K562 (cell line): ENCODE measurements around the gene DNAH1. TPM values are rescaled to one million over a fixed set of nuclear protein-coding genes. Genes with fewer than 3 reads are reported as not detected.

Experiments used
- ASH1L ChIP-seq: fragments of 450-650 bp; IDR thresholded peaks from 2 replicates; pipeline ENCODE4 v1.6.1; 2018; ENCODE audit warnings: borderline replicate concordance, mild to moderate bottlenecking, low read depth; ENCODE audit not compliant: partially characterized antibody
- BCOR ChIP-seq: fragments of 450-650 bp; IDR thresholded peaks from 2 replicates; pipeline ENCODE4 v1.6.1; 2016
- CREM ChIP-seq: IDR thresholded peaks from 2 replicates; pipeline ENCODE4 v1.6.1; 2014; ENCODE audit warnings: antibody characterized with exemption, low read depth
- ESRRA ChIP-seq: fragments of 450-650 bp; IDR thresholded peaks from 2 replicates; pipeline ENCODE4 v1.6.1; 2014; ENCODE audit warnings: low read depth, mild to moderate bottlenecking, moderate library complexity, borderline replicate concordance
- GATAD2B ChIP-seq: fragments of 450-650 bp; IDR thresholded peaks from 2 replicates; pipeline ENCODE4 v1.6.1; 2017; ENCODE audit warnings: mild to moderate bottlenecking, borderline replicate concordance
- IFI16 ChIP-seq: fragments of 250-450 bp; sonication (Bioruptor Pico); IDR thresholded peaks from 2 replicates; pipeline ENCODE4 v2.1.2; 2022; ENCODE audit warnings: mild to moderate bottlenecking, inconsistent platforms
- L3MBTL2 ChIP-seq: fragments of 450-650 bp; IDR thresholded peaks from 2 replicates; pipeline ENCODE4 v1.6.1; 2016; ENCODE audit warnings: mild to moderate bottlenecking, moderate library complexity
- MIER1 ChIP-seq: fragments of 450-650 bp; IDR thresholded peaks from 2 replicates; pipeline ENCODE4 v1.6.1; 2016; ENCODE audit warnings: antibody characterized with exemption, mild to moderate bottlenecking, low read depth
- POLR2AphosphoS5 ChIP-seq: IDR thresholded peaks from 2 replicates; pipeline ENCODE4 v1.6.1; 2011; ENCODE audit warnings: mild to moderate bottlenecking, low read depth, low read length, moderate library complexity; ENCODE audit not compliant: control insufficient read depth, insufficient read depth
- RBM22 ChIP-seq: fragments of 200-400 bp; formaldehyde crosslinking; IDR thresholded peaks from 2 replicates; pipeline ENCODE4 v1.6.1; 2018; ENCODE audit warnings: low read length, low read depth; ENCODE audit not compliant: poor library complexity, severe bottlenecking
- SETDB1 ChIP-seq: IDR thresholded peaks from one replicate; pipeline ENCODE4 v1.6.1; 2012; ENCODE audit warnings: low read length, control low read depth, inconsistent platforms
- SMARCA4 ChIP-seq: fragments of 450-650 bp; IDR thresholded peaks from 2 replicates; pipeline ENCODE4 v1.6.1; 2016
- STAG1 ChIP-seq: sonication (generic); formaldehyde crosslinking; IDR thresholded peaks from 2 replicates; pipeline ENCODE4 v1.5.0; 2020; ENCODE audit warnings: missing genetic modification reagents, borderline replicate concordance
- ZC3H4 ChIP-seq: sonication (generic); formaldehyde crosslinking; IDR thresholded peaks from 2 replicates; pipeline ENCODE4 v1.9.0; 2021; ENCODE audit warnings: missing genetic modification reagents, borderline replicate concordance
- ZNF584 ChIP-seq: fragments of 200-800 bp; sonication (Bioruptor generic); IDR thresholded peaks from 2 replicates; pipeline ENCODE4 v1.6.1; 2016; ENCODE audit warnings: low read depth, mild to moderate bottlenecking, missing genetic modification characterization, missing compliant biosample characterization
- polyA plus RNA-seq, 8 experiments: library from polyadenylated mRNA; depleted of rRNA in 4 of 8; stranded (reverse) in 5 of 8; unstranded in 3 of 8; fragments of >200 nt; fragmentation: Nextera tagmentation in 2 of 8; fragmentation: Illumina TruSeq in 1 of 8; extraction: Ambion mirVana in 2 of 8; extraction: Trizol in 1 of 8; gene quantifications; 2 replicates each; pipeline versions ENCODE4 v1.2.1 to v1.2.3, GENCODE V29; 2011 to 2014; ENCODE audit warnings: inconsistent platforms in 1 of 8, missing spikeins in 1 of 8
- total RNA-seq, 7 experiments: library from RNA; depleted of rRNA in 6 of 7; stranded (reverse); fragments of >200 nt in 6 of 7; fragmentation: Illumina TruSeq in 2 of 7; extraction: Trizol in 2 of 7; gene quantifications; 2 replicates each; pipeline versions ENCODE4 v1.2.1 to v1.2.3, GENCODE V29; 2011 to 2021; ENCODE audit warnings: low replicate concordance in 1 of 7
- TF ChIP-seq, protein P1 (sequence below): sonication (generic); formaldehyde crosslinking; IDR thresholded peaks from 2 replicates; pipeline ENCODE4 v1.8.0; 2022; ENCODE audit warnings: mild to moderate bottlenecking, missing genetic modification reagents
- TF ChIP-seq, protein P2 (sequence below): fragments of 450-650 bp; formaldehyde crosslinking; IDR thresholded peaks from 2 replicates; pipeline ENCODE4 v1.4.0; 2020; ENCODE audit warnings: mild to moderate bottlenecking, moderate library complexity
- TF ChIP-seq, protein P3 (sequence below): sonication (generic); formaldehyde crosslinking; IDR thresholded peaks from 2 replicates; pipeline ENCODE4 v1.8.0; 2023; ENCODE audit warnings: mild to moderate bottlenecking, missing genetic modification reagents
- TF ChIP-seq, protein P4 (sequence below), 2 experiments: fragments of 150-350 bp in 1 of 2; IDR thresholded peaks; 2 replicates each; pipeline ENCODE4 v1.6.1; 2012 to 2016; ENCODE audit warnings: low read depth in 2 of 2, low read length in 2 of 2, mild to moderate bottlenecking in 1 of 2, moderate library complexity in 1 of 2

Gene DNAH1
- total and polyA plus RNA-seq, 9 of the 15 experiments (the other 6 are each of a cell fraction or from before 2014, with no cell fraction given): 0.04 to 0.84 (median 0.50) TPM

DNA sequence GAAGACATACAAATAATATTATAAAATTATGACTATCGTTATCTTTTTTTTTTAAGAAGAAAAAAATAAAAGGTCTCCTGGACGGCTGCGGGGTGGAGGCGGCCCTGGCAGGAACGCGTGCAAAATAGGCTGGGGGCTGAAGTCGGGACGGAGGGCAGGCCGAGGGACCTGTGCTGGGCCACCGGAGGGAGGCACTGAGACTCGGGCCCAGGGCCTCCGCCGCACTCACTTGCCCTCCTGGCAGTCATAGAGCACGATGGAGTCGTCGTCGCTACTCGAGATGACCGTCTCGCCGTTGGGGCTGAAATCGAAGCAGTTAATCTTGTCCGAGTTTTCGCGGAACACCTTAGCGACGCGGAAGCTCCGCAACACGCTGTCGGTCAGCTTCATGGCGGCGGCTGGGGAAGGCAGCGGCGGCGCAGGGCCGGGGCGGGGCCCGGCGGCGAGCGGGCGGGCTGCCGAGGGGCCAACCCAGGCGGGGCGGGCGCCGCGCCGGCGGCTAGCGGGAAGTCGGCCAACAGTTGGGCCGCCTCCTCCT is 38.1 kb upstream of the DNAH1 start (continued):
- TF ChIP-seq SMARCA4: no peak
- TF ChIP-seq ZNF584: no peak
- TF ChIP-seq IFI16 (CRISPR knock-in tag): no peak
- peak; percentile 16; the same call in 1 of the 2 replicates for TF ChIP-seq L3MBTL2
- TF ChIP-seq, protein P1, sequence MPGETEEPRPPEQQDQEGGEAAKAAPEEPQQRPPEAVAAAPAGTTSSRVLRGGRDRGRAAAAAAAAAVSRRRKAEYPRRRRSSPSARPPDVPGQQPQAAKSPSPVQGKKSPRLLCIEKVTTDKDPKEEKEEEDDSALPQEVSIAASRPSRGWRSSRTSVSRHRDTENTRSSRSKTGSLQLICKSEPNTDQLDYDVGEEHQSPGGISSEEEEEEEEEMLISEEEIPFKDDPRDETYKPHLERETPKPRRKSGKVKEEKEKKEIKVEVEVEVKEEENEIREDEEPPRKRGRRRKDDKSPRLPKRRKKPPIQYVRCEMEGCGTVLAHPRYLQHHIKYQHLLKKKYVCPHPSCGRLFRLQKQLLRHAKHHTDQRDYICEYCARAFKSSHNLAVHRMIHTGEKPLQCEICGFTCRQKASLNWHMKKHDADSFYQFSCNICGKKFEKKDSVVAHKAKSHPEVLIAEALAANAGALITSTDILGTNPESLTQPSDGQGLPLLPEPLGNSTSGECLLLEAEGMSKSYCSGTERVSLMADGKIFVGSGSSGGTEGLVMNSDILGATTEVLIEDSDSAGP: no peak
- TF ChIP-seq, protein P2, sequence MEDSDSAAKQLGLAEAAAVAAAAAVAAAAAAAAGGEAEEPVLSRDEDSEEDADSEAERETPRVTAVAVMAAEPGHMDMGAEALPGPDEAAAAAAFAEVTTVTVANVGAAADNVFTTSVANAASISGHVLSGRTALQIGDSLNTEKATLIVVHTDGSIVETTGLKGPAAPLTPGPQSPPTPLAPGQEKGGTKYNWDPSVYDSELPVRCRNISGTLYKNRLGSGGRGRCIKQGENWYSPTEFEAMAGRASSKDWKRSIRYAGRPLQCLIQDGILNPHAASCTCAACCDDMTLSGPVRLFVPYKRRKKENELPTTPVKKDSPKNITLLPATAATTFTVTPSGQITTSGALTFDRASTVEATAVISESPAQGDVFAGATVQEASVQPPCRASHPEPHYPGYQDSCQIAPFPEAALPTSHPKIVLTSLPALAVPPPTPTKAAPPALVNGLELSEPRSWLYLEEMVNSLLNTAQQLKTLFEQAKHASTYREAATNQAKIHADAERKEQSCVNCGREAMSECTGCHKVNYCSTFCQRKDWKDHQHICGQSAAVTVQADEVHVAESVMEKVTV: no peak
- peak; percentile 10; the same call in 1 of the 2 replicates for TF ChIP-seq GATAD2B
- TF ChIP-seq, protein P3, sequence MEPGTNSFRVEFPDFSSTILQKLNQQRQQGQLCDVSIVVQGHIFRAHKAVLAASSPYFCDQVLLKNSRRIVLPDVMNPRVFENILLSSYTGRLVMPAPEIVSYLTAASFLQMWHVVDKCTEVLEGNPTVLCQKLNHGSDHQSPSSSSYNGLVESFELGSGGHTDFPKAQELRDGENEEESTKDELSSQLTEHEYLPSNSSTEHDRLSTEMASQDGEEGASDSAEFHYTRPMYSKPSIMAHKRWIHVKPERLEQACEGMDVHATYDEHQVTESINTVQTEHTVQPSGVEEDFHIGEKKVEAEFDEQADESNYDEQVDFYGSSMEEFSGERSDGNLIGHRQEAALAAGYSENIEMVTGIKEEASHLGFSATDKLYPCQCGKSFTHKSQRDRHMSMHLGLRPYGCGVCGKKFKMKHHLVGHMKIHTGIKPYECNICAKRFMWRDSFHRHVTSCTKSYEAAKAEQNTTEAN (CRISPR knock-in tag): 0 out of 2 replicates have a peak, but pooled peaks have one; percentile 32
- TF ChIP-seq ESRRA: peak; percentile 9; the same call in 1 of the 2 replicates
- TF ChIP-seq ASH1L: no peak
- TF ChIP-seq, protein P4, sequence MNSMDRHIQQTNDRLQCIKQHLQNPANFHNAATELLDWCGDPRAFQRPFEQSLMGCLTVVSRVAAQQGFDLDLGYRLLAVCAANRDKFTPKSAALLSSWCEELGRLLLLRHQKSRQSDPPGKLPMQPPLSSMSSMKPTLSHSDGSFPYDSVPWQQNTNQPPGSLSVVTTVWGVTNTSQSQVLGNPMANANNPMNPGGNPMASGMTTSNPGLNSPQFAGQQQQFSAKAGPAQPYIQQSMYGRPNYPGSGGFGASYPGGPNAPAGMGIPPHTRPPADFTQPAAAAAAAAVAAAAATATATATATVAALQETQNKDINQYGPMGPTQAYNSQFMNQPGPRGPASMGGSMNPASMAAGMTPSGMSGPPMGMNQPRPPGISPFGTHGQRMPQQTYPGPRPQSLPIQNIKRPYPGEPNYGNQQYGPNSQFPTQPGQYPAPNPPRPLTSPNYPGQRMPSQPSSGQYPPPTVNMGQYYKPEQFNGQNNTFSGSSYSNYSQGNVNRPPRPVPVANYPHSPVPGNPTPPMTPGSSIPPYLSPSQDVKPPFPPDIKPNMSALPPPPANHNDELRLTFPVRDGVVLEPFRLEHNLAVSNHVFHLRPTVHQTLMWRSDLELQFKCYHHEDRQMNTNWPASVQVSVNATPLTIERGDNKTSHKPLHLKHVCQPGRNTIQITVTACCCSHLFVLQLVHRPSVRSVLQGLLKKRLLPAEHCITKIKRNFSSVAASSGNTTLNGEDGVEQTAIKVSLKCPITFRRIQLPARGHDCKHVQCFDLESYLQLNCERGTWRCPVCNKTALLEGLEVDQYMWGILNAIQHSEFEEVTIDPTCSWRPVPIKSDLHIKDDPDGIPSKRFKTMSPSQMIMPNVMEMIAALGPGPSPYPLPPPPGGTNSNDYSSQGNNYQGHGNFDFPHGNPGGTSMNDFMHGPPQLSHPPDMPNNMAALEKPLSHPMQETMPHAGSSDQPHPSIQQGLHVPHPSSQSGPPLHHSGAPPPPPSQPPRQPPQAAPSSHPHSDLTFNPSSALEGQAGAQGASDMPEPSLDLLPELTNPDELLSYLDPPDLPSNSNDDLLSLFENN (IDR thresholded peaks at IDR 0.05; ENCODE audit: low read depth in 2 of 2, low read length in 2 of 2): no peak
- TF ChIP-seq CREM: 0 out of 2 replicates have a peak, but pooled peaks have one; percentile 1
- peak; percentile 25 for TF ChIP-seq RBM22
- peak; percentile 70; the same call in 1 of the 2 replicates for TF ChIP-seq ZC3H4 (CRISPR knock-in tag)
- no peak for TF ChIP-seq STAG1 (CRISPR knock-in tag)
- no peak for TF ChIP-seq BCOR
- TF ChIP-seq MIER1: no peak
- TF ChIP-seq SETDB1: no peak
- TF ChIP-seq POLR2AphosphoS5: no peak
